Esophagus muscularis mucosa (tissue), 3 donors: ENCODE results near the gene SPDYE17.
"Not testable (repeated sequence)": the region's sequence is repeated elsewhere in the genome, so short reads cannot be mapped to it uniquely, and the experiment has no call there.

Experiments used
- POLR2A ChIP-seq: fragments of 450-650 bp; IDR thresholded peaks from one replicate; pipeline ENCODE4 v1.6.1; 2017; ENCODE audit warnings: antibody characterized with exemption, moderate library complexity, mild to moderate bottlenecking, low read depth
- TF ChIP-seq, protein P1 (sequence below), 3 experiments: fragments of 200-600 bp in 2 of 3; fragments of 450-650 bp in 1 of 3; sonication (generic) in 2 of 3; IDR thresholded peaks; one replicate each; pipeline ENCODE4 v1.5.1; 2017 to 2019; ENCODE audit warnings: antibody characterized with exemption in 3 of 3, mild to moderate bottlenecking in 2 of 3, moderate library complexity in 1 of 3

DNA sequence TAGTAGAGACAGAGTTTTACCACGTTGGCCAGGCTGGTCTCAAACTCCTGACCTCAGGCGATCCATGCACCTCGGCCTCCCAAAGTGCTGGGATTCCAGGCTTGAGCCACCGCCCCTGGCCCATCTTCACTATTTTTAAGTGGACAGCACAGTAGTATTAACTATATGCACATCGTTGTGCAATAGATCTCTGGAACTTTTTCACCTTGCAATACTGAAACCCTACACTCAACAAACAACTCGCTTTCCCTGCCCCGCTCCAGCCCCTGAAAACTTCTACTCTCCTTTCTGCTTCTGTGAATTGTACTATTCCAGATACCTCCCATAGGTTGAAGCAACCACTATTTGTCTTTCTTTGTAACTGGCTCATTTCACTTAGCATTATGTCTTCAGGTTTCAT lies 33.7 kb upstream of the SPDYE17 start:
- TF ChIP-seq, protein P1, sequence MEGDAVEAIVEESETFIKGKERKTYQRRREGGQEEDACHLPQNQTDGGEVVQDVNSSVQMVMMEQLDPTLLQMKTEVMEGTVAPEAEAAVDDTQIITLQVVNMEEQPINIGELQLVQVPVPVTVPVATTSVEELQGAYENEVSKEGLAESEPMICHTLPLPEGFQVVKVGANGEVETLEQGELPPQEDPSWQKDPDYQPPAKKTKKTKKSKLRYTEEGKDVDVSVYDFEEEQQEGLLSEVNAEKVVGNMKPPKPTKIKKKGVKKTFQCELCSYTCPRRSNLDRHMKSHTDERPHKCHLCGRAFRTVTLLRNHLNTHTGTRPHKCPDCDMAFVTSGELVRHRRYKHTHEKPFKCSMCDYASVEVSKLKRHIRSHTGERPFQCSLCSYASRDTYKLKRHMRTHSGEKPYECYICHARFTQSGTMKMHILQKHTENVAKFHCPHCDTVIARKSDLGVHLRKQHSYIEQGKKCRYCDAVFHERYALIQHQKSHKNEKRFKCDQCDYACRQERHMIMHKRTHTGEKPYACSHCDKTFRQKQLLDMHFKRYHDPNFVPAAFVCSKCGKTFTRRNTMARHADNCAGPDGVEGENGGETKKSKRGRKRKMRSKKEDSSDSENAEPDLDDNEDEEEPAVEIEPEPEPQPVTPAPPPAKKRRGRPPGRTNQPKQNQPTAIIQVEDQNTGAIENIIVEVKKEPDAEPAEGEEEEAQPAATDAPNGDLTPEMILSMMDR (IDR thresholded peaks at IDR 0.05): not testable (repeated sequence)
- TF ChIP-seq POLR2A: not testable (repeated sequence)
